SK-N-SH (cell line): ENCODE results near the gene AVP. TPM values are rescaled to one million over a fixed set of nuclear protein-coding genes. Genes with fewer than 3 reads are reported as not detected.

Experiments used
- CTCF ChIA-PET: fragments of 300-600, 350-600 bp; formaldehyde crosslinking; extraction: SDS; loops from one replicate; lab custom pipeline; 2021; lab: Yijun Ruan, JAX
- POLR2A ChIA-PET: fragments of 350-600 bp; sonication (Branson Sonifier 250); formaldehyde crosslinking; extraction: SDS; loops from one replicate; lab custom pipeline; 2020; ENCODE audit warnings: antibody characterized with exemption, inconsistent platforms; lab: Yijun Ruan, JAX
- DNase-seq: peaks from one replicate; pipeline ENCODE4 v3.0.0; 2012
- H2AFZ ChIP-seq: fragments of 200-600 bp; sonication (generic); 2 replicates; pipeline ENCODE4 v1.8.1; 2016; ENCODE audit warnings: antibody characterized with exemption, mild to moderate bottlenecking, low read depth
- H3F3A ChIP-seq: fragments of 200-600 bp; sonication (generic); replicated peaks from 2 replicates; pipeline ENCODE3; 2016; ENCODE audit warnings: antibody characterized with exemption, mild to moderate bottlenecking; ENCODE audit not compliant: insufficient read depth
- H3K27ac ChIP-seq, 2 experiments: fragments of 200-500 bp in 1 of 2; fragments of 200-600 bp in 1 of 2; sonication (Bioruptor generic) in 1 of 2; sonication (generic), shearing (Covaris generic) in 1 of 2; 2 replicates each; pipeline versions ENCODE4 v1.5.1 to v1.6.1; 2014 to 2016; ENCODE audit warnings: low read depth in 2 of 2, inconsistent platforms in 1 of 2, low read length in 1 of 2, mild to moderate bottlenecking in 1 of 2, mixed read lengths in 1 of 2
- H3K27me3 ChIP-seq: fragments of 200-600 bp; sonication (generic), shearing (Covaris generic); 2 replicates; pipeline ENCODE4 v1.6.1; 2016; ENCODE audit warnings: mixed run types; ENCODE audit not compliant: insufficient read depth
- H3K36me3 ChIP-seq, 2 experiments: fragments of 200-500 bp in 1 of 2; fragments of 200-600 bp in 1 of 2; sonication (Bioruptor generic) in 1 of 2; sonication (generic) in 1 of 2; replicated peaks in 1 of 2; 2 replicates each; pipeline versions ENCODE3 to v1.5.1; 2014 to 2016; ENCODE audit warnings: low read length in 1 of 2, mild to moderate bottlenecking in 1 of 2; ENCODE audit not compliant: insufficient read depth in 2 of 2, control insufficient read depth in 1 of 2
- H3K4me1 ChIP-seq, 2 experiments: fragments of 200-500 bp in 1 of 2; fragments of 200-600 bp in 1 of 2; sonication (Bioruptor generic) in 1 of 2; sonication (generic), shearing (Covaris generic) in 1 of 2; 2 replicates each; pipeline versions ENCODE4 v1.5.1 to v1.6.1; 2014 to 2016; ENCODE audit warnings: low read depth in 1 of 2, low read length in 1 of 2, mixed run types in 1 of 2; ENCODE audit not compliant: insufficient read depth in 2 of 2, control insufficient read depth in 1 of 2
- H3K4me2 ChIP-seq: fragments of 200-600 bp; sonication (generic), shearing (Covaris generic); 2 replicates; pipeline ENCODE4 v1.6.1; 2017; ENCODE audit warnings: mixed run types
- H3K4me3 ChIP-seq, 2 experiments: fragments of 200-500 bp in 1 of 2; fragments of 200-600 bp in 1 of 2; sonication (Bioruptor generic) in 1 of 2; sonication (generic), shearing (Covaris generic) in 1 of 2; 2 replicates each; pipeline versions ENCODE4 v1.5.1 to v1.8.1; 2014 to 2016; ENCODE audit warnings: low read depth in 2 of 2, inconsistent platforms in 1 of 2, low read length in 1 of 2, mild to moderate bottlenecking in 1 of 2, mixed read lengths in 1 of 2, moderate library complexity in 1 of 2
- H3K79me2 ChIP-seq: fragments of 200-600 bp; sonication (generic); 2 replicates; pipeline ENCODE4 v1.8.1; 2017; ENCODE audit warnings: mild to moderate bottlenecking; ENCODE audit not compliant: insufficient read depth
- H3K9ac ChIP-seq: fragments of 200-600 bp; sonication (generic); 2 replicates; pipeline ENCODE4 v1.6.1; 2017; ENCODE audit warnings: mixed run types
- H3K9me2 ChIP-seq: fragments of 200-600 bp; sonication (generic); 2 replicates; pipeline ENCODE4 v1.6.1; 2017; ENCODE audit warnings: mixed run types
- H3K9me3 ChIP-seq: fragments of 200-600 bp; sonication (generic); 2 replicates; pipeline ENCODE4 v1.6.1; 2017; ENCODE audit warnings: mixed run types, mild to moderate bottlenecking, moderate library complexity
- H4K20me1 ChIP-seq: fragments of 200-600 bp; sonication (generic); 2 replicates; pipeline ENCODE4 v1.6.1; 2017; ENCODE audit warnings: mild to moderate bottlenecking, mixed run types; ENCODE audit not compliant: insufficient read depth
- CHD2 ChIP-seq: fragments of 150-350 bp; IDR thresholded peaks from 2 replicates; pipeline ENCODE4 v1.6.1; 2018; ENCODE audit warnings: low read length; ENCODE audit not compliant: partially characterized antibody
- CTCF ChIP-seq: fragments of 200-600 bp; sonication (generic); IDR thresholded peaks from 2 replicates; pipeline ENCODE4 v1.6.1; 2017; ENCODE audit warnings: antibody characterized with exemption, mild to moderate bottlenecking, moderate library complexity
- EP300 ChIP-seq, 2 experiments: IDR thresholded peaks; 2 replicates each; pipeline versions ENCODE4 v1.4.0 to v1.6.1; 2012; ENCODE audit warnings: borderline replicate concordance in 1 of 2, low read depth in 1 of 2, low read length in 1 of 2
- EZH2phosphoT487 ChIP-seq: fragments of 200-600 bp; sonication (generic); IDR thresholded peaks from 2 replicates; pipeline ENCODE4 v1.6.1; 2017; ENCODE audit warnings: low read depth, mixed run types, mild to moderate bottlenecking, antibody characterized with exemption, moderate library complexity, borderline replicate concordance
- FOSL2 ChIP-seq: IDR thresholded peaks from 2 replicates; pipeline ENCODE4 v1.4.0; 2012; ENCODE audit warnings: low read depth, mild to moderate bottlenecking, moderate library complexity, borderline replicate concordance
- FOXJ3 ChIP-seq: sonication (generic); formaldehyde crosslinking; IDR thresholded peaks from 2 replicates; pipeline ENCODE4 v1.5.1; 2020; ENCODE audit warnings: mild to moderate bottlenecking, missing genetic modification reagents
- GATA2 ChIP-seq: sonication (generic); formaldehyde crosslinking; IDR thresholded peaks from 2 replicates; pipeline ENCODE4 v1.5.0; 2020; ENCODE audit warnings: mild to moderate bottlenecking, missing genetic modification reagents
- JUND ChIP-seq: IDR thresholded peaks from 2 replicates; pipeline ENCODE4 v1.4.0; 2012
- MEF2A ChIP-seq: IDR thresholded peaks from 2 replicates; pipeline ENCODE4 v1.4.0; 2012; ENCODE audit warnings: low read depth, borderline replicate concordance
- NRF1 ChIP-seq: IDR thresholded peaks from 2 replicates; pipeline ENCODE4 v1.6.1; 2012; ENCODE audit warnings: low read depth, mild to moderate bottlenecking, low read length
- PBX3 ChIP-seq: IDR thresholded peaks from 2 replicates; pipeline ENCODE4; 2012
- REST ChIP-seq: IDR thresholded peaks from 2 replicates; pipeline ENCODE4 v1.6.1; 2012; ENCODE audit warnings: mild to moderate bottlenecking, low read depth, low read length, moderate library complexity
- RXRA ChIP-seq: IDR thresholded peaks from 2 replicates; pipeline ENCODE4 v1.4.0; 2012; ENCODE audit warnings: low read depth, mild to moderate bottlenecking, borderline replicate concordance
- SIN3A ChIP-seq: IDR thresholded peaks from 2 replicates; pipeline ENCODE4 v1.6.1; 2012; ENCODE audit warnings: low read depth, mild to moderate bottlenecking, low read length, moderate library complexity, borderline replicate concordance
- TEAD4 ChIP-seq: IDR thresholded peaks from 2 replicates; pipeline ENCODE4 v1.4.0; 2012; ENCODE audit warnings: mild to moderate bottlenecking, borderline replicate concordance; ENCODE audit not compliant: insufficient read depth
- YY1 ChIP-seq: IDR thresholded peaks from 2 replicates; pipeline ENCODE4 v1.4.0; 2012; ENCODE audit warnings: low read depth, mild to moderate bottlenecking
- WGBS: methylation state at CpG from one replicate; pipeline ENCODE4 v1.1.6; 2017; ENCODE audit warnings: low lambda C conversion rate; 5-methylcytosine and 5-hydroxymethylcytosine counted together
- polyA plus RNA-seq, 3 experiments: library from polyadenylated mRNA; depleted of rRNA; stranded (reverse); fragments of >200 nt; gene quantifications; 2 replicates each; pipeline ENCODE4 v1.2.3, GENCODE V29; 2012

The AVP gene
- polyA plus RNA-seq, 1 of the 3 experiments (the other 2 are of a cell fraction), result not detected

GRCh38 chr20:3037654-3038053 is 46.9 kb downstream of the AVP start:
- no peaks in the 10 kb centered on the region for H3K9me3 ChIP-seq
- peaks cover 0 to 5% of the 10 kb centered on the region in 2 experiments; a peak in 2 of 4 replicates for H3K4me1 ChIP-seq
- TF ChIP-seq GATA2 (CRISPR knock-in tag) (no peak), SIN3A (no peak), CTCF (no peak), FOXJ3 (CRISPR knock-in tag) (no peak), CHD2 (no peak), PBX3 (no peak), JUND (no peak), YY1 (no peak), EZH2phosphoT487 (no peak), TEAD4 (no peak), RXRA (no peak), EP300 (IDR thresholded peaks at IDR 0.05; ENCODE audit: borderline replicate concordance in 1 of 2, low read depth in 1 of 2, low read length in 1 of 2) (no peak), REST (no peak), MEF2A (no peak), FOSL2 (no peak), NRF1 (no peak)
- TF ChIP-seq, all 33 proteins: peak for 0
- no peak for DNase-seq
- no peak overlapping the region for H3K4me3 ChIP-seq
- H3K9me2 ChIP-seq, result no peaks in the 10 kb centered on the region
- H3K9ac ChIP-seq, result no peak overlapping the region
- peaks cover 18 to 62% of the 10 kb centered on the region in 2 experiments for H3K36me3 ChIP-seq
- no peaks in the 10 kb centered on the region for H4K20me1 ChIP-seq
- WGBS, result 93% methylated on average over 3 of the region's 3 CpGs
- H3K27ac ChIP-seq, result no peak overlapping the region
- H3K4me2 ChIP-seq, result no peak overlapping the region
- H3K79me2 ChIP-seq, result no peaks in the 10 kb centered on the region
- no peaks in the 10 kb centered on the region for H3K27me3 ChIP-seq
- H2AFZ ChIP-seq, result no peak overlapping the region
- H3F3A ChIP-seq, result no peaks in the 10 kb centered on the region
- POLR2A ChIA-PET, result interaction anchor here (1.0 kb wide), 1 partner anchor 237 kb away, joined by 3 read pairs; the partner anchor contains the start of gene CPXM1
- CTCF ChIA-PET, result interaction anchor here (1.0 kb wide), 1 partner anchor 16 kb away, joined by 5 read pairs; no protein-coding TSS in a partner anchor
